IMR-90 (cell line): ENCODE measurements around the gene NANOGP8. TPM values are rescaled to one million over a fixed set of nuclear protein-coding genes. Genes with fewer than 3 reads are reported as not detected.

Experiments
- ATAC-seq: fragments of 200-7000 bp; cut with Tn5 transposase; 2 replicates; pipeline ENCODE4 v1.9.1; 2020; ENCODE audit warnings: low read depth, mild to moderate bottlenecking, moderate library complexity
- BruUV-seq: library from RNA; stranded (reverse); fragments of 400-500 nt; replicated peaks from 2 replicates; lab custom pipeline; 2021; lab: Mats Ljungman, UMichigan
- CTCF ChIA-PET: fragments of 300-600 bp; formaldehyde crosslinking; extraction: SDS; loops from one replicate; lab custom pipeline; 2021; ENCODE audit warnings: antibody characterized with exemption; lab: Yijun Ruan, JAX
- POLR2A ChIA-PET: fragments of 300-600 bp; sonication (Branson Sonifier 250); formaldehyde crosslinking; loops from one replicate; lab custom pipeline; 2022; ENCODE audit warnings: antibody characterized with exemption; ENCODE audit not compliant: unreplicated experiment; lab: Charles Lee
- DNase-seq: peaks from one replicate; pipeline ENCODE4 v3.0.0; 2013
- H2AFZ ChIP-seq: replicated peaks from 2 replicates; pipeline ENCODE3; 2013; ENCODE audit warnings: low read length, mild to moderate bottlenecking; ENCODE audit not compliant: poor library complexity
- H2AK5ac ChIP-seq: 2 replicates; pipeline ENCODE4 v1.6.1; 2013; ENCODE audit warnings: low read depth, low read length, inconsistent platforms
- H2AK9ac ChIP-seq: replicated peaks from 2 replicates; pipeline ENCODE3; 2013; ENCODE audit warnings: mild to moderate bottlenecking, low read depth, low read length, moderate library complexity; ENCODE audit not compliant: poor library complexity
- H2BK120ac ChIP-seq: 2 replicates; pipeline ENCODE4 v1.6.1; 2013; ENCODE audit warnings: low read depth, low read length, inconsistent platforms
- H2BK15ac ChIP-seq: 3 replicates; pipeline ENCODE4 v1.6.1; 2013; ENCODE audit warnings: low read depth, low read length, inconsistent platforms
- H2BK20ac ChIP-seq: 2 replicates; pipeline ENCODE4 v1.6.1; 2013; ENCODE audit warnings: low read depth, mild to moderate bottlenecking, inconsistent platforms, low read length, moderate library complexity
- H2BK5ac ChIP-seq: 2 replicates; pipeline ENCODE4 v1.6.1; 2013; ENCODE audit warnings: mild to moderate bottlenecking, low read depth, low read length, inconsistent platforms; ENCODE audit not compliant: poor library complexity, severe bottlenecking
- H3K14ac ChIP-seq: replicated peaks from 2 replicates; pipeline ENCODE4 v1.6.1; 2013; ENCODE audit warnings: low read depth, low read length, inconsistent platforms
- H3K18ac ChIP-seq: 2 replicates; pipeline ENCODE4 v1.6.1; 2013; ENCODE audit warnings: low read depth, low read length, control low read depth
- H3K23ac ChIP-seq: 2 replicates; pipeline ENCODE4 v1.6.1; 2013; ENCODE audit warnings: low read depth, low read length, inconsistent platforms
- H3K27ac ChIP-seq: 2 replicates; pipeline ENCODE4 v1.5.1; 2013; ENCODE audit warnings: mild to moderate bottlenecking, control low read depth, low read length; ENCODE audit not compliant: insufficient read depth
- H3K27me3 ChIP-seq: 2 replicates; pipeline ENCODE4 v1.6.1; 2013; ENCODE audit warnings: low read length; ENCODE audit not compliant: control insufficient read depth, insufficient read depth
- H3K36me3 ChIP-seq: 2 replicates; pipeline ENCODE4 v1.6.1; 2013; ENCODE audit warnings: low read length, mixed read lengths; ENCODE audit not compliant: control insufficient read depth, insufficient read depth
- H3K4ac ChIP-seq: 2 replicates; pipeline ENCODE4 v1.6.1; 2013; ENCODE audit warnings: low read depth, low read length, inconsistent platforms
- H3K4me1 ChIP-seq: 2 replicates; pipeline ENCODE4 v1.6.1; 2013; ENCODE audit warnings: low read length, mixed read lengths; ENCODE audit not compliant: control insufficient read depth, insufficient read depth
- H3K4me2 ChIP-seq: 2 replicates; pipeline ENCODE4 v1.6.1; 2013; ENCODE audit warnings: low read depth, mild to moderate bottlenecking, control low read depth, low read length, moderate library complexity
- H3K4me3 ChIP-seq: 2 replicates; pipeline ENCODE4 v1.5.1; 2013; ENCODE audit warnings: low read depth, mild to moderate bottlenecking, control low read depth, low read length, moderate library complexity; ENCODE audit not compliant: insufficient read depth
- H3K56ac ChIP-seq: 2 replicates; pipeline ENCODE4 v1.6.1; 2013; ENCODE audit warnings: low read length, inconsistent platforms; ENCODE audit not compliant: insufficient read depth; ENCODE audit errors: extremely low read depth
- H3K79me1 ChIP-seq, 2 experiments: 2 replicates each; pipeline ENCODE4 v1.6.1; 2013; ENCODE audit warnings: low read length in 2 of 2, inconsistent platforms in 1 of 2, low read depth in 1 of 2
- H3K9ac ChIP-seq: 2 replicates; pipeline ENCODE4 v1.6.1; 2013; ENCODE audit warnings: low read depth, low read length, control low read depth
- H3K9me1 ChIP-seq: 2 replicates; pipeline ENCODE4 v1.6.1; 2013; ENCODE audit warnings: low read length, inconsistent platforms; ENCODE audit not compliant: insufficient read depth
- H3K9me3 ChIP-seq: 2 replicates; pipeline ENCODE4 v1.6.1; 2013; ENCODE audit warnings: low read length; ENCODE audit not compliant: control insufficient read depth, insufficient read depth
- H4K20me1 ChIP-seq: 2 replicates; pipeline ENCODE4 v1.6.1; 2013; ENCODE audit warnings: low read length, inconsistent platforms; ENCODE audit not compliant: insufficient read depth
- H4K5ac ChIP-seq: 2 replicates; pipeline ENCODE4 v1.6.1; 2013; ENCODE audit warnings: mild to moderate bottlenecking, low read depth, low read length, control low read depth
- H4K8ac ChIP-seq, 2 experiments: 2 replicates each; pipeline ENCODE4 v1.6.1; 2013; ENCODE audit warnings: low read depth in 2 of 2, low read length in 2 of 2, control low read depth in 1 of 2, inconsistent platforms in 1 of 2
- H4K91ac ChIP-seq: 2 replicates; pipeline ENCODE4 v1.6.1; 2013; ENCODE audit warnings: low read depth, low read length, inconsistent platforms; ENCODE audit not compliant: insufficient read depth
- CHD1 ChIP-seq: IDR thresholded peaks from 2 replicates; pipeline ENCODE4 v1.6.1; 2012; ENCODE audit warnings: low read depth, low read length, improper control_type of control experiment
- FOS ChIP-seq: fragments of 150-350 bp; IDR thresholded peaks from 2 replicates; pipeline ENCODE4 v1.6.1; 2016; ENCODE audit warnings: low read depth, low read length
- POLR2A ChIP-seq: IDR thresholded peaks from 2 replicates; pipeline ENCODE4 v1.6.1; 2012; ENCODE audit warnings: mild to moderate bottlenecking, low read depth, low read length
- RCOR1 ChIP-seq: IDR thresholded peaks from 2 replicates; pipeline ENCODE4 v1.6.1; 2012; ENCODE audit warnings: mild to moderate bottlenecking, low read length, improper control_type of control experiment; ENCODE audit not compliant: insufficient replicate concordance
- SMC3 ChIP-seq: fragments of 150-350 bp; IDR thresholded peaks from 2 replicates; pipeline ENCODE4 v1.6.1; 2016; ENCODE audit warnings: low read depth, mild to moderate bottlenecking, antibody characterized with exemption, low read length, moderate library complexity
- WGBS, 2 experiments: methylation state at CpG; one replicate each; pipeline versions ENCODE4 v1.1.5 to v1.1.7; 2013; ENCODE audit warnings: missing lambda C conversion rate in 2 of 2; ENCODE audit not compliant: insufficient read length in 1 of 2; ENCODE audit errors: extremely low coverage in 2 of 2; 5-methylcytosine and 5-hydroxymethylcytosine counted together
- dilution Hi-C: fragments of 300-500 bp; cut with HindIII; formaldehyde crosslinking; loops from one replicate; pipeline ENCODE4 v1.14.3; 2018; ENCODE audit warnings: low sequenced_read_pairs; ENCODE audit not compliant: unreplicated experiment
- in situ Hi-C: fragments of 300-500 bp; cut with MboI; formaldehyde crosslinking; loops from 3 replicates; pipeline ENCODE4 v1.14.3; 2019; ENCODE audit warnings: low sequenced_read_pairs, inconsistent platforms, mixed read lengths
- intact Hi-C: fragments of 100-400 bp; cut with micrococcal nuclease; formaldehyde crosslinking; loops from 2 replicates; pipeline ENCODE4 v1.10.0; 2022
- polyA plus RNA-seq, 3 experiments: library from polyadenylated mRNA; depleted of rRNA; stranded (reverse); fragments of >200 nt; gene quantifications; 2 replicates each; pipeline ENCODE4 v1.2.3, GENCODE V29; 2012; ENCODE audit warnings: low replicate concordance in 1 of 3
- total RNA-seq: library from RNA; depleted of rRNA; stranded (reverse); fragments of >200 nt; gene quantifications from 2 replicates; pipeline ENCODE4 v1.2.3, GENCODE V29; 2012
- TF ChIP-seq, protein P1 (sequence below): conservative IDR thresholded peaks from 2 replicates; pipeline ENCODE4 v1.5.1; 2012; ENCODE audit warnings: mild to moderate bottlenecking, low read depth, low read length, improper control_type of control experiment

The NANOGP8 gene
- total and polyA plus RNA-seq, 2 of the 4 experiments (the other 2 are of a cell fraction): not detected

DNA sequence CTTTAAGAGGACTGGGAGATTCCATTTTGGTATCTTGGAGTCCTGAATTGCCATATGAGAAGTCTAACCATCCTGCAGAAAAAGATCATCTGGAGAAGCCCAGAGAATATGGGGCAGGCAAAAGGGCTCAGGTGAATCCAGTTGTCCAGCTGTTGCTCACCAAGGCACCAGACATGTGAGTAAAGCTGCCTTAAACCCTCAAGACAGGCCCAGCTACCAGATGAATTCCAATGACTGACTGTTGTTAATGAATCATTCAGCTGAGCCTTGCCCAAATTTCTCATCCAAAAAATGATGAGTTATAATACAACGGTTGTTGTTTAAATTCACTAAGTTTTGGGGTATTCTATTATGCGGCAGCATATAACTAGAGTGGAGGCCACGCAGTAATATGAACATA is 22.0 kb upstream of the NANOGP8 start:
- no peak overlapping the region for H3K23ac ChIP-seq
- no CpG with 5 or more reads among the region's 3 CpGs for WGBS, 2 experiments
- no peak overlapping the region for H2BK20ac ChIP-seq
- no peak overlapping the region for H4K5ac ChIP-seq
- no peak overlapping the region for H3K4ac ChIP-seq
- BruUV-seq: no TSS peak
- intact Hi-C loops: no loop called here
- no peaks in the 10 kb centered on the region for H3K27me3 ChIP-seq
- H3K56ac ChIP-seq: no peak overlapping the region
- no peak overlapping the region for H2AK5ac ChIP-seq
- no peaks in the 10 kb centered on the region for H4K20me1 ChIP-seq
- H3K18ac ChIP-seq: no peak overlapping the region
- no peak overlapping the region for H3K4me2 ChIP-seq
- H3K27ac ChIP-seq: no peak overlapping the region
- H3K14ac ChIP-seq: no peak overlapping the region
- no peak overlapping the region for H2BK15ac ChIP-seq
- no peak overlapping the region for H2BK5ac ChIP-seq
- H4K91ac ChIP-seq: no peak overlapping the region
- H2AK9ac ChIP-seq: no peak overlapping the region
- TF ChIP-seq FOS: no peak
- TF ChIP-seq POLR2A: no peak
- TF ChIP-seq, protein P1, sequence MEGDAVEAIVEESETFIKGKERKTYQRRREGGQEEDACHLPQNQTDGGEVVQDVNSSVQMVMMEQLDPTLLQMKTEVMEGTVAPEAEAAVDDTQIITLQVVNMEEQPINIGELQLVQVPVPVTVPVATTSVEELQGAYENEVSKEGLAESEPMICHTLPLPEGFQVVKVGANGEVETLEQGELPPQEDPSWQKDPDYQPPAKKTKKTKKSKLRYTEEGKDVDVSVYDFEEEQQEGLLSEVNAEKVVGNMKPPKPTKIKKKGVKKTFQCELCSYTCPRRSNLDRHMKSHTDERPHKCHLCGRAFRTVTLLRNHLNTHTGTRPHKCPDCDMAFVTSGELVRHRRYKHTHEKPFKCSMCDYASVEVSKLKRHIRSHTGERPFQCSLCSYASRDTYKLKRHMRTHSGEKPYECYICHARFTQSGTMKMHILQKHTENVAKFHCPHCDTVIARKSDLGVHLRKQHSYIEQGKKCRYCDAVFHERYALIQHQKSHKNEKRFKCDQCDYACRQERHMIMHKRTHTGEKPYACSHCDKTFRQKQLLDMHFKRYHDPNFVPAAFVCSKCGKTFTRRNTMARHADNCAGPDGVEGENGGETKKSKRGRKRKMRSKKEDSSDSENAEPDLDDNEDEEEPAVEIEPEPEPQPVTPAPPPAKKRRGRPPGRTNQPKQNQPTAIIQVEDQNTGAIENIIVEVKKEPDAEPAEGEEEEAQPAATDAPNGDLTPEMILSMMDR: no peak
- no peak for TF ChIP-seq RCOR1
- no peak for TF ChIP-seq CHD1
- TF ChIP-seq SMC3: no peak
- ChIA-PET POLR2A (no interaction called here), CTCF (no interaction called here)
- H3K4me1 ChIP-seq: peaks cover 5% of the 10 kb centered on the region; the same call in 1 of the 2 replicates
- H4K8ac ChIP-seq: no peak overlapping the region
- in situ Hi-C loops: no loop called here
- no peak for ATAC-seq
- no peak overlapping the region for H2AFZ ChIP-seq
- H3K9me1 ChIP-seq: no peaks in the 10 kb centered on the region
- no peaks in the 10 kb centered on the region for H3K79me1 ChIP-seq
- no peak overlapping the region for H2BK120ac ChIP-seq
- dilution Hi-C loops: no loop called here
- no peak overlapping the region for H3K9ac ChIP-seq
- H3K36me3 ChIP-seq: no peaks in the 10 kb centered on the region
- H3K4me3 ChIP-seq: no peak overlapping the region
- H3K9me3 ChIP-seq: no peaks in the 10 kb centered on the region
- peak; percentile 31 for DNase-seq
